SK-N-SH (cell line): ENCODE data around the gene GSC2.

Experiments
- GABPA ChIP-seq: IDR thresholded peaks from 2 replicates; pipeline ENCODE4 v1.4.0; 2012; ENCODE audit warnings: low read depth, mild to moderate bottlenecking
- GATA2 ChIP-seq: sonication (generic); formaldehyde crosslinking; IDR thresholded peaks from 2 replicates; pipeline ENCODE4 v1.5.0; 2020; ENCODE audit warnings: mild to moderate bottlenecking, missing genetic modification reagents
- NFIC ChIP-seq: IDR thresholded peaks from 2 replicates; pipeline ENCODE4 v1.4.0; 2012; ENCODE audit warnings: borderline replicate concordance
- TF ChIP-seq, protein P1 (sequence below): fragments of 200-600 bp; sonication (generic); IDR thresholded peaks from 2 replicates; pipeline ENCODE4 v1.6.1; 2017; ENCODE audit warnings: antibody characterized with exemption, mild to moderate bottlenecking, moderate library complexity

DNA sequence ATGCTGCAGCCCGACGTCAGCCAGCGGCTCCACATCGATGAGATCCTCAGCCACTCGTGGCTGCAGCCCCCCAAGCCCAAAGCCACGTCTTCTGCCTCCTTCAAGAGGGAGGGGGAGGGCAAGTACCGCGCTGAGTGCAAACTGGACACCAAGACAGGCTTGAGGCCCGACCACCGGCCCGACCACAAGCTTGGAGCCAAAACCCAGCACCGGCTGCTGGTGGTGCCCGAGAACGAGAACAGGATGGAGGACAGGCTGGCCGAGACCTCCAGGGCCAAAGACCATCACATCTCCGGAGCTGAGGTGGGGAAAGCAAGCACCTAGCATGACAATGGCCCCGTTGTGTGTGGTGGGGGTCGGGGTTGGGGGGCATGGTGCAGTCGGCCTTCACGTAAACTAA lies 17.9 kb downstream of the GSC2 start:
- TF ChIP-seq NFIC (no peak), GATA2 (CRISPR knock-in tag) (no peak), GABPA (no peak)
- TF ChIP-seq, protein P1, sequence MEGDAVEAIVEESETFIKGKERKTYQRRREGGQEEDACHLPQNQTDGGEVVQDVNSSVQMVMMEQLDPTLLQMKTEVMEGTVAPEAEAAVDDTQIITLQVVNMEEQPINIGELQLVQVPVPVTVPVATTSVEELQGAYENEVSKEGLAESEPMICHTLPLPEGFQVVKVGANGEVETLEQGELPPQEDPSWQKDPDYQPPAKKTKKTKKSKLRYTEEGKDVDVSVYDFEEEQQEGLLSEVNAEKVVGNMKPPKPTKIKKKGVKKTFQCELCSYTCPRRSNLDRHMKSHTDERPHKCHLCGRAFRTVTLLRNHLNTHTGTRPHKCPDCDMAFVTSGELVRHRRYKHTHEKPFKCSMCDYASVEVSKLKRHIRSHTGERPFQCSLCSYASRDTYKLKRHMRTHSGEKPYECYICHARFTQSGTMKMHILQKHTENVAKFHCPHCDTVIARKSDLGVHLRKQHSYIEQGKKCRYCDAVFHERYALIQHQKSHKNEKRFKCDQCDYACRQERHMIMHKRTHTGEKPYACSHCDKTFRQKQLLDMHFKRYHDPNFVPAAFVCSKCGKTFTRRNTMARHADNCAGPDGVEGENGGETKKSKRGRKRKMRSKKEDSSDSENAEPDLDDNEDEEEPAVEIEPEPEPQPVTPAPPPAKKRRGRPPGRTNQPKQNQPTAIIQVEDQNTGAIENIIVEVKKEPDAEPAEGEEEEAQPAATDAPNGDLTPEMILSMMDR: no peak
